ENCODE measurements around the gene SYT1.

SYT1 gene

DNA sequence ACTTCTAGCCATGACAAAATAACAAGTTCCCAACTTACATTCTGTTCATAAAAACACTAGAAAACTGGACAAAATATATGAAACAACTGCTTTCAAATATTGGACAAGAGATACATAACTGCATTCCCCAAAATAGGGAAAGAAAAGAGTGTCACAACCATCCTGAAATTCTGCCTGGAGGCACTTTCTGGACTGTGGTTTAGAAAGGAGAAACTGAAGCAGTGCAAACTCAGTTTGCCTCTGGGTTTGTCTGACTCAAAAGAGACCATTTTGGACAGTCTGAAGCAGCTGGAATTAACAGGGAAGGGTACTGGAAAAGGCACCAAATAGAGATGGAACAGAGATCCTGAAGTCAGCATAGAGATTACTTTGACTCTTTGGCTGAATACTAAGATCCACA lies 11.3 kb upstream of the SYT1 start:
- DNase-seq, result no peak
- TF ChIP-seq, protein P1, sequence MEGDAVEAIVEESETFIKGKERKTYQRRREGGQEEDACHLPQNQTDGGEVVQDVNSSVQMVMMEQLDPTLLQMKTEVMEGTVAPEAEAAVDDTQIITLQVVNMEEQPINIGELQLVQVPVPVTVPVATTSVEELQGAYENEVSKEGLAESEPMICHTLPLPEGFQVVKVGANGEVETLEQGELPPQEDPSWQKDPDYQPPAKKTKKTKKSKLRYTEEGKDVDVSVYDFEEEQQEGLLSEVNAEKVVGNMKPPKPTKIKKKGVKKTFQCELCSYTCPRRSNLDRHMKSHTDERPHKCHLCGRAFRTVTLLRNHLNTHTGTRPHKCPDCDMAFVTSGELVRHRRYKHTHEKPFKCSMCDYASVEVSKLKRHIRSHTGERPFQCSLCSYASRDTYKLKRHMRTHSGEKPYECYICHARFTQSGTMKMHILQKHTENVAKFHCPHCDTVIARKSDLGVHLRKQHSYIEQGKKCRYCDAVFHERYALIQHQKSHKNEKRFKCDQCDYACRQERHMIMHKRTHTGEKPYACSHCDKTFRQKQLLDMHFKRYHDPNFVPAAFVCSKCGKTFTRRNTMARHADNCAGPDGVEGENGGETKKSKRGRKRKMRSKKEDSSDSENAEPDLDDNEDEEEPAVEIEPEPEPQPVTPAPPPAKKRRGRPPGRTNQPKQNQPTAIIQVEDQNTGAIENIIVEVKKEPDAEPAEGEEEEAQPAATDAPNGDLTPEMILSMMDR (IDR thresholded peaks at IDR 0.05; ENCODE audit: low read depth, low read length), result no peak
- Histone ChIP-seq H3K4me3 (ENCODE audit: low read depth, low read length) (no peak overlapping the region), H3K9me3 (ENCODE audit: severe bottlenecking) (no peaks in the 10 kb centered on the region), H3K27ac (no peak overlapping the region), H3K36me3 (no peaks in the 10 kb centered on the region), H3K27me3 (ENCODE audit: insufficient read depth, low read depth, severe bottlenecking) (no peaks in the 10 kb centered on the region)

DNA sequence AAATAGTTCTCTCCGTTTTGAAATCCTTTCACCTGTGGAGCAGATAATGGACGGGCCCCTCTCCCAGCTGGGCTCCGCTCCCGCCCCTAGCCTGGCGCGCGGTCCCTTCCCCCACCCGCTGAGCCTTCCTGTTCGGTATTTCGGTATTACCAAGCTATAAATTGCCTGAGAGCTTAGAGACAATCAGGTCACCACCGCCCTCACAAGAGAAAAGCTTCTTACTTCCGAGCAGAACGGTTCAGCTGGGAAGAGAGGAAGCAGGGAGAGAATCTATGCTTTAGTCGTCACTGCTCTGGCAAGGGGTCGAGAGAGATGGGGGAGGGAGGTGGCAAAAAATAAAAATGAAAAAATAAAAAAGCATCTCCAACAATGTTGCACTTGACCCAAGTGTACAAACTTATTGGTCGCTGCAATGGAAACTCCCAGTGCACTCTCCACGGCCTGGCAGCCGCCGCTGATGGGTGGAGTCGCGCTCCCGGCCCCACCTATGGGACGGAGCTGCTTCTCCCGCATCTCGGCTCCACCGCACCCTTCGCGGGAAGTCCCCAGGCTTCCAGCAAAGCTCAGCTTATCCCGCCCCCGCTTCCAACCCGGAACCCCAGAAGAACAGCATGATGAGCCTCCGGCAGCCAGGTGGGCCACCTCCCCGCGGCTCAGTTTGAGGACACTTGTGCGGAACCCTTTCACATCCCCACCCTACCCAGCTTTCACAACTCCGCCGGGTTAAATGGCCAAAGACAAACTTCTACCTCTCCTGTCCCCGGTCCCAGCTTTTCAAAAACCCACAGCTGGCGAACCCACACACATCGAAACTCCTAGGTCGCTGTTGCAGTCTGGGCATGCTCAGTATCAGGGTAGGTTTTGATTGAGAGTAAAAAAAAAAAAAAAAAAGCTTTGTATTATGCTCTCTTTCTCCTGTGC lies 832 bp upstream of the SYT1 start:
- TF ChIP-seq, protein P1 (IDR thresholded peaks at IDR 0.05; ENCODE audit: low read depth, low read length), result no peak
- Histone ChIP-seq H3K27me3 (ENCODE audit: insufficient read depth, low read depth, severe bottlenecking) (no peaks in the 10 kb centered on the region), H3K9me3 (ENCODE audit: severe bottlenecking) (no peaks in the 10 kb centered on the region), H3K36me3 (no peaks in the 10 kb centered on the region), H3K4me3 (ENCODE audit: low read depth, low read length) (peak overlapping the region; percentile 99), H3K27ac (peak overlapping the region; percentile 82)
- peak; percentile 94 for DNase-seq

DNA sequence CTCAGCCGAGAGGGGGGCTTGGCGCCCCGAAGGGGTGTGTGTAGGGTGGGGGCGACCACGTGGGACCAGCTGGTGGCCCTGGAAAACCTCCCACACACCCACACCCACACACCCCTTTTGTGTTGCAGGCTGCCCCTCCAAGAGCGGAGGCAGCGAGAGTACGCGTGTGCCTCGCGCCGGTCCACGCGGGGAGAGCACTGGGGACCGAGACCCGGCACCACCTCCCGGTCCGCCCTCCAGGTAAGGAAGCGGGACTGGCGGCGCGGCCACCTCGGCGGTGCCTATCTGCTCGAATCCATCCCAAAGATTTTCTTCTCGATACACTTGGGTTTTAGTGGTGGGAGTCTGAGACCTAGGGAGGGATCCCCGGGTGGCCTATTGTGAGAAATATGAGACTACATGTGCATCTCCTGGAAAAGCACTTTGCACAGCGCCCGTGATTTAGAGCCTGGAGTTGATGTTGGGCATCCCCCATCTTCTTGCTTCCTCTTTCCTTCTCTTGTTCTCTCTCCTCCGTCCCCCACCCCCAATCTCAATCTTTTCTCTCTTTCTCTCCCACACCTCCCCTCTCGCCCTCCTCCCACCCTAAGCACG lies 393 bp downstream of the SYT1 start:
- Histone ChIP-seq H3K36me3 (no peaks in the 10 kb centered on the region), H3K27ac (peak overlapping the region; percentile 77), H3K9me3 (ENCODE audit: severe bottlenecking) (no peaks in the 10 kb centered on the region), H3K4me3 (ENCODE audit: low read depth, low read length) (peak overlapping the region; percentile 99), H3K27me3 (ENCODE audit: insufficient read depth, low read depth, severe bottlenecking) (no peaks in the 10 kb centered on the region)
- DNase-seq, result peak; percentile 20
- TF ChIP-seq, protein P1 (IDR thresholded peaks at IDR 0.05; ENCODE audit: low read depth, low read length), result no peak

DNA sequence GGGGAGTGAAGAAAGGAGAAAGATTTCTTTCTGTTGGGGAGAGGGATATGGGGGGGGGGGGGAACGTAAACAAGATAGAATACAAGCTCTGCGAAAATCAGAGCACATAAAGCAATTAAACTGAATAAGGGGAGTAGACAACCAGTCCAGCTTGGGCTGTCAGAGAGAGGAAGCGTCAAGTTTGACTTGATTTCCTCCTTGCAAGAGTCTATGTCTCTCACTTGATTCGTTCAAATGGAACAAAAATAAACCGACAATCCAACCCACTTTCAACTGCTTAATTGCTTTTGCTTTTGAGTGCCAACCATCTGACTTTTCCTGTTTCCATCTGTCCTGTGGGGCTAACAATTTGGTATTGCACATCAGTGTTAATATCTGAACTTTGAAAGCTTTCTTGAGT lies 942 bp downstream of the SYT1 start:
- DNase-seq, result no peak
- H3K27me3 ChIP-seq (ENCODE audit: insufficient read depth, low read depth, severe bottlenecking), result no peaks in the 10 kb centered on the region
- no peaks in the 10 kb centered on the region for H3K9me3 ChIP-seq (ENCODE audit: severe bottlenecking)
- H3K4me3 ChIP-seq (ENCODE audit: low read depth, low read length), result peak overlapping the region; percentile 99
- H3K27ac ChIP-seq, result peak overlapping the region; percentile 77
- no peaks in the 10 kb centered on the region for H3K36me3 ChIP-seq
- TF ChIP-seq, protein P1 (IDR thresholded peaks at IDR 0.05; ENCODE audit: low read depth, low read length), result no peak

DNA sequence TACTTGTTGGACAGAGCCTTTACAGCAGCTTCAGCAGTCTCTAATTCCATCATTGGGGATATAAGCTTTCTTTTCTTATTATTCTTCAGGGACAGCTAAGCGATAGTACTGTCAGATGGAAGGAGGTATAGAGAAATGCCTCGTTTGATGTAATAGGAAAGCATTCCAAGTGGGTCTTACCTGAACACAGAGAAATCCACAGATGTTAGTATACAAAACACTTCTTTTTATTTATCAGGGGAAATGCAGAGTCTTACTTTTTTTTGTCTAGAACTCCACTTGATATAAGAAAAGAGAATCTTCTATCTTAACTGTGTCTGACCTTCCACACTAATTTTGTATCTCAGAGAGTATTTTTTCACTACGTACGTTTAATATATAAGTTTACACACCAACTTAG lies 1.9 kb downstream of the SYT1 start:
- TF ChIP-seq, protein P1 (IDR thresholded peaks at IDR 0.05; ENCODE audit: low read depth, low read length), result no peak
- Histone ChIP-seq H3K9me3 (ENCODE audit: severe bottlenecking) (no peaks in the 10 kb centered on the region), H3K27ac (peak overlapping the region; percentile 3; the same call in 1 of the 2 replicates), H3K4me3 (ENCODE audit: low read depth, low read length) (peak overlapping the region; percentile 99), H3K27me3 (ENCODE audit: insufficient read depth, low read depth, severe bottlenecking) (no peaks in the 10 kb centered on the region), H3K36me3 (no peaks in the 10 kb centered on the region)
- no peak for DNase-seq
